GM23338 (cell line): ENCODE data around the gene RPH3AL. TPM values are rescaled to one million over a fixed set of nuclear protein-coding genes. Genes with fewer than 3 reads are reported as not detected.

ENCODE experiments used
- ATAC-seq: fragments of 200-7000 bp; cut with Tn5 transposase; 3 replicates; pipeline ENCODE4 v1.9.1; 2020
- DNase-seq: peaks from one replicate; pipeline ENCODE4 v3.0.0-alpha.2; 2015; ENCODE audit warnings: low spot score
- H2AFZ ChIP-seq: fragments of 200-600 bp; sonication (generic); 2 replicates; pipeline ENCODE4 v1.8.0; 2016; ENCODE audit warnings: antibody characterized with exemption, mild to moderate bottlenecking, moderate library complexity
- H3F3A ChIP-seq: fragments of 200-600 bp; sonication (generic); replicated peaks from 2 replicates; pipeline ENCODE4 v1.8.0; 2017; ENCODE audit warnings: antibody characterized with exemption, mixed run types, low read depth
- H3K27ac ChIP-seq: fragments of 200-600 bp; sonication (generic); 2 replicates; pipeline ENCODE4 v1.6.1; 2016; ENCODE audit warnings: low read depth
- H3K27me3 ChIP-seq: fragments of 200-600 bp; sonication (generic); 2 replicates; pipeline ENCODE4 v1.8.0; 2016; ENCODE audit warnings: mild to moderate bottlenecking, mixed run types, moderate library complexity; ENCODE audit not compliant: insufficient read depth
- H3K36me3 ChIP-seq: fragments of 200-600 bp; sonication (generic); 2 replicates; pipeline ENCODE4 v1.8.0; 2016; ENCODE audit warnings: mild to moderate bottlenecking; ENCODE audit not compliant: insufficient read depth
- H3K4me1 ChIP-seq: fragments of 200-600 bp; sonication (generic); 2 replicates; pipeline ENCODE4 v1.8.0; 2016; ENCODE audit warnings: mild to moderate bottlenecking, moderate library complexity; ENCODE audit not compliant: insufficient read depth
- H3K4me2 ChIP-seq: fragments of 200-600 bp; sonication (generic); 2 replicates; pipeline ENCODE4 v1.7.1; 2017; ENCODE audit warnings: mixed run types
- H3K4me3 ChIP-seq: fragments of 200-600 bp; sonication (generic); 2 replicates; pipeline ENCODE4 v1.6.1; 2016; ENCODE audit warnings: mixed run types
- H3K79me2 ChIP-seq: fragments of 200-600 bp; sonication (generic); replicated peaks from 2 replicates; pipeline ENCODE4 v1.8.0; 2017; ENCODE audit warnings: mild to moderate bottlenecking; ENCODE audit not compliant: insufficient read depth
- H3K9me2 ChIP-seq: fragments of 200-600 bp; sonication (generic); 2 replicates; pipeline ENCODE4 v1.8.0; 2017; ENCODE audit not compliant: insufficient read depth
- H4K20me1 ChIP-seq: fragments of 200-600 bp; sonication (generic); replicated peaks from 2 replicates; pipeline ENCODE4 v1.8.0; 2017; ENCODE audit warnings: mild to moderate bottlenecking; ENCODE audit not compliant: insufficient read depth
- H3K27ac Mint-ChIP-seq: 2 replicates; pipeline ENCODE4 v1.8.0; 2020; ENCODE audit warnings: inconsistent platforms, mild to moderate bottlenecking, moderate library complexity, mixed read lengths
- H3K27me3 Mint-ChIP-seq: 3 replicates; pipeline ENCODE4 v1.8.0; 2022; ENCODE audit warnings: low read depth, mild to moderate bottlenecking, moderate library complexity, mixed read lengths, inconsistent platforms; ENCODE audit not compliant: insufficient read depth, poor library complexity
- H3K36me3 Mint-ChIP-seq: 3 replicates; pipeline ENCODE4 v1.8.0; 2021; ENCODE audit warnings: low read depth, mild to moderate bottlenecking, inconsistent platforms, moderate library complexity, mixed read lengths
- H3K4me1 Mint-ChIP-seq: 3 replicates; pipeline ENCODE4 v1.8.0; 2020; ENCODE audit warnings: mild to moderate bottlenecking, inconsistent platforms, mixed read lengths
- H3K4me3 Mint-ChIP-seq: 3 replicates; pipeline ENCODE4 v1.8.0; 2021; ENCODE audit warnings: moderate library complexity, mild to moderate bottlenecking, inconsistent platforms, mixed read lengths
- H3K9me3 Mint-ChIP-seq: 3 replicates; pipeline ENCODE4 v1.8.0; 2020; ENCODE audit warnings: moderate library complexity, mild to moderate bottlenecking, inconsistent platforms, mixed read lengths
- CREB1 ChIP-seq: fragments of 250-450 bp; sonication (Bioruptor Pico); IDR thresholded peaks from 2 replicates; pipeline ENCODE4 v1.5.0; 2020; ENCODE audit warnings: low read depth, mild to moderate bottlenecking, moderate library complexity
- ETS1 ChIP-seq: IDR thresholded peaks from 2 replicates; pipeline ENCODE4 v1.6.1; 2016; ENCODE audit warnings: antibody characterized with exemption
- EZH2 ChIP-seq: fragments of 200-600 bp; sonication (generic); IDR thresholded peaks from one replicate; pipeline ENCODE4 v1.8.0; 2017; ENCODE audit warnings: antibody characterized with exemption, mild to moderate bottlenecking, low read depth; ENCODE audit not compliant: unreplicated experiment
- EZH2phosphoT487 ChIP-seq: fragments of 200-600 bp; sonication (generic); IDR thresholded peaks from one replicate; pipeline ENCODE4 v1.8.1; 2018; ENCODE audit warnings: antibody characterized with exemption; ENCODE audit not compliant: unreplicated experiment
- JUNB ChIP-seq: IDR thresholded peaks from one replicate; pipeline ENCODE4 v1.6.1; 2016; ENCODE audit warnings: antibody characterized with exemption; ENCODE audit not compliant: unreplicated experiment
- NANOG ChIP-seq: IDR thresholded peaks from 2 replicates; pipeline ENCODE4 v1.6.1; 2016; ENCODE audit warnings: antibody characterized with exemption, borderline replicate concordance
- POLR2AphosphoS5 ChIP-seq: IDR thresholded peaks from 2 replicates; pipeline ENCODE4 v1.6.1; 2016; ENCODE audit warnings: antibody characterized with exemption, low read depth
- STAT1 ChIP-seq: IDR thresholded peaks from one replicate; pipeline ENCODE4 v1.6.1; 2016; ENCODE audit warnings: antibody characterized with exemption; ENCODE audit not compliant: unreplicated experiment
- ZNF114 ChIP-seq: fragments of 250-450 bp; sonication (Bioruptor Pico); IDR thresholded peaks from 2 replicates; pipeline ENCODE4 v1.5.0; 2020; ENCODE audit warnings: mild to moderate bottlenecking, moderate library complexity
- ZNF331 ChIP-seq: fragments of 250-450 bp; sonication (Bioruptor Pico); IDR thresholded peaks from 2 replicates; pipeline ENCODE4 v1.5.0; 2020; ENCODE audit warnings: low read depth, mild to moderate bottlenecking, moderate library complexity
- ZNF462 ChIP-seq: fragments of 250-450 bp; sonication (Bioruptor Pico); IDR thresholded peaks from 2 replicates; pipeline ENCODE4 v1.5.0; 2020; ENCODE audit warnings: mild to moderate bottlenecking, moderate library complexity
- polyA plus RNA-seq: library from polyadenylated mRNA; unstranded; fragments of >200 nt; fragmentation: Nextera tagmentation; extraction: Ambion mirVana; gene quantifications from 2 replicates; pipeline ENCODE4 v1.2.1, GENCODE V29; 2016
- total RNA-seq: library from RNA; depleted of rRNA; stranded (reverse); fragments of >200 nt; shearing (Covaris generic); gene quantifications from 2 replicates; pipeline ENCODE4 v1.2.3, GENCODE V29; 2014
- TF ChIP-seq, protein P1 (sequence below): IDR thresholded peaks from one replicate; pipeline ENCODE4 v1.6.1; 2018; ENCODE audit warnings: antibody characterized with exemption; ENCODE audit not compliant: unreplicated experiment
- TF ChIP-seq, protein P2 (sequence below), 2 experiments: fragments of 200-600 bp in 1 of 2; sonication (generic) in 1 of 2; conservative IDR thresholded peaks; 2 replicates each; pipeline versions ENCODE4 v1.5.1 to v1.6.1; 2016 to 2017; ENCODE audit warnings: antibody characterized with exemption in 2 of 2, low read depth in 2 of 2, mild to moderate bottlenecking in 2 of 2, moderate library complexity in 1 of 2

The RPH3AL gene
- total and polyA plus RNA-seq, 2 experiments from 2014 or later: 2.7 to 6.3 TPM

GRCh38 chr17:323721-324571, 28.7 kb downstream of the RPH3AL start:
- no peak overlapping the region for H3K27ac ChIP-seq
- TF ChIP-seq EZH2: no peak
- no peak for TF ChIP-seq JUNB
- TF ChIP-seq, protein P1, sequence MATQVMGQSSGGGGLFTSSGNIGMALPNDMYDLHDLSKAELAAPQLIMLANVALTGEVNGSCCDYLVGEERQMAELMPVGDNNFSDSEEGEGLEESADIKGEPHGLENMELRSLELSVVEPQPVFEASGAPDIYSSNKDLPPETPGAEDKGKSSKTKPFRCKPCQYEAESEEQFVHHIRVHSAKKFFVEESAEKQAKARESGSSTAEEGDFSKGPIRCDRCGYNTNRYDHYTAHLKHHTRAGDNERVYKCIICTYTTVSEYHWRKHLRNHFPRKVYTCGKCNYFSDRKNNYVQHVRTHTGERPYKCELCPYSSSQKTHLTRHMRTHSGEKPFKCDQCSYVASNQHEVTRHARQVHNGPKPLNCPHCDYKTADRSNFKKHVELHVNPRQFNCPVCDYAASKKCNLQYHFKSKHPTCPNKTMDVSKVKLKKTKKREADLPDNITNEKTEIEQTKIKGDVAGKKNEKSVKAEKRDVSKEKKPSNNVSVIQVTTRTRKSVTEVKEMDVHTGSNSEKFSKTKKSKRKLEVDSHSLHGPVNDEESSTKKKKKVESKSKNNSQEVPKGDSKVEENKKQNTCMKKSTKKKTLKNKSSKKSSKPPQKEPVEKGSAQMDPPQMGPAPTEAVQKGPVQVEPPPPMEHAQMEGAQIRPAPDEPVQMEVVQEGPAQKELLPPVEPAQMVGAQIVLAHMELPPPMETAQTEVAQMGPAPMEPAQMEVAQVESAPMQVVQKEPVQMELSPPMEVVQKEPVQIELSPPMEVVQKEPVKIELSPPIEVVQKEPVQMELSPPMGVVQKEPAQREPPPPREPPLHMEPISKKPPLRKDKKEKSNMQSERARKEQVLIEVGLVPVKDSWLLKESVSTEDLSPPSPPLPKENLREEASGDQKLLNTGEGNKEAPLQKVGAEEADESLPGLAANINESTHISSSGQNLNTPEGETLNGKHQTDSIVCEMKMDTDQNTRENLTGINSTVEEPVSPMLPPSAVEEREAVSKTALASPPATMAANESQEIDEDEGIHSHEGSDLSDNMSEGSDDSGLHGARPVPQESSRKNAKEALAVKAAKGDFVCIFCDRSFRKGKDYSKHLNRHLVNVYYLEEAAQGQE: no peak
- TF ChIP-seq ETS1: no peak
- no peak for TF ChIP-seq STAT1
- no peak for TF ChIP-seq EZH2phosphoT487
- TF ChIP-seq, protein P2, sequence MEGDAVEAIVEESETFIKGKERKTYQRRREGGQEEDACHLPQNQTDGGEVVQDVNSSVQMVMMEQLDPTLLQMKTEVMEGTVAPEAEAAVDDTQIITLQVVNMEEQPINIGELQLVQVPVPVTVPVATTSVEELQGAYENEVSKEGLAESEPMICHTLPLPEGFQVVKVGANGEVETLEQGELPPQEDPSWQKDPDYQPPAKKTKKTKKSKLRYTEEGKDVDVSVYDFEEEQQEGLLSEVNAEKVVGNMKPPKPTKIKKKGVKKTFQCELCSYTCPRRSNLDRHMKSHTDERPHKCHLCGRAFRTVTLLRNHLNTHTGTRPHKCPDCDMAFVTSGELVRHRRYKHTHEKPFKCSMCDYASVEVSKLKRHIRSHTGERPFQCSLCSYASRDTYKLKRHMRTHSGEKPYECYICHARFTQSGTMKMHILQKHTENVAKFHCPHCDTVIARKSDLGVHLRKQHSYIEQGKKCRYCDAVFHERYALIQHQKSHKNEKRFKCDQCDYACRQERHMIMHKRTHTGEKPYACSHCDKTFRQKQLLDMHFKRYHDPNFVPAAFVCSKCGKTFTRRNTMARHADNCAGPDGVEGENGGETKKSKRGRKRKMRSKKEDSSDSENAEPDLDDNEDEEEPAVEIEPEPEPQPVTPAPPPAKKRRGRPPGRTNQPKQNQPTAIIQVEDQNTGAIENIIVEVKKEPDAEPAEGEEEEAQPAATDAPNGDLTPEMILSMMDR (conservative IDR thresholded peaks at IDR 0.05; ENCODE audit: low read depth in 2 of 2): no peak
- TF ChIP-seq POLR2AphosphoS5: no peak
- no peak for TF ChIP-seq CREB1 (CRISPR knock-in tag)
- no peak for TF ChIP-seq NANOG
- no peak for TF ChIP-seq ZNF462 (CRISPR knock-in tag)
- TF ChIP-seq ZNF114 (CRISPR knock-in tag): no peak
- no peak for TF ChIP-seq ZNF331 (CRISPR knock-in tag)
- Mint-ChIP-seq H3K4me3 (no peak overlapping the region; the same call in 2 of the 3 replicates), H3K27ac (peak overlapping the region; percentile 70; the same call in 1 of the 2 replicates), H3K4me1 (peaks cover 28% of the 10 kb centered on the region), H3K9me3 (peaks cover 4% of the 10 kb centered on the region; the same call in 2 of the 3 replicates), H3K27me3 (peaks cover 9% of the 10 kb centered on the region), H3K36me3 (peaks cover 5% of the 10 kb centered on the region; the same call in 2 of the 3 replicates)
- H3K36me3 ChIP-seq: no peaks in the 10 kb centered on the region
- no peak for DNase-seq
- H3K9me2 ChIP-seq: no peaks in the 10 kb centered on the region
- no peak overlapping the region for H3K4me2 ChIP-seq
- H2AFZ ChIP-seq: no peak overlapping the region
- no peaks in the 10 kb centered on the region for H4K20me1 ChIP-seq
- no peaks in the 10 kb centered on the region for H3K79me2 ChIP-seq
- H3K4me3 ChIP-seq: no peak overlapping the region
- H3K27me3 ChIP-seq: no peaks in the 10 kb centered on the region
- H3F3A ChIP-seq: no peaks in the 10 kb centered on the region
- H3K4me1 ChIP-seq: peaks cover 23% of the 10 kb centered on the region; the same call in 1 of the 2 replicates
- ATAC-seq: no peak
